Neural cell (in vitro differentiated cells): Measurements from ENCODE around the gene LCP2. TPM values are rescaled to one million over a fixed set of nuclear protein-coding genes. Genes with fewer than 3 reads are reported as not detected.

Source experiments
- H2AFZ ChIP-seq: fragments of 200-600, 300-800 bp; sonication (generic), shearing (Covaris generic); 2 replicates; pipeline ENCODE4 v1.6.0; 2014; ENCODE audit warnings: low read depth, mild to moderate bottlenecking, antibody characterized with exemption, low read length, moderate library complexity
- H3F3A ChIP-seq: fragments of 200-600 bp; shearing (Covaris generic); 2 replicates; pipeline ENCODE4 v1.6.1; 2016; ENCODE audit warnings: mild to moderate bottlenecking, moderate library complexity, mixed read lengths, antibody characterized with exemption, low read length; ENCODE audit not compliant: insufficient read depth, poor library complexity, severe bottlenecking
- H3K27ac ChIP-seq: fragments of 200-600, 300-800 bp; sonication (generic), shearing (Covaris generic); 2 replicates; pipeline ENCODE4 v1.5.1; 2014; ENCODE audit warnings: mild to moderate bottlenecking, low read length, moderate library complexity
- H3K27me3 ChIP-seq: fragments of 300-800, 200-600 bp; sonication (generic), shearing (Covaris generic); 2 replicates; pipeline ENCODE4 v1.6.0; 2014; ENCODE audit warnings: mild to moderate bottlenecking, low read depth, low read length, moderate library complexity; ENCODE audit not compliant: insufficient read depth
- H3K36me3 ChIP-seq: fragments of 300-800, 200-600 bp; sonication (generic), shearing (Covaris generic); 2 replicates; pipeline ENCODE4 v1.5.1; 2014; ENCODE audit warnings: mild to moderate bottlenecking, antibody characterized with exemption, low read length, moderate library complexity; ENCODE audit not compliant: insufficient read depth
- H3K4me2 ChIP-seq: fragments of 300-800, 200-600 bp; sonication (generic), shearing (Covaris generic); 2 replicates; pipeline ENCODE4 v1.6.0; 2014; ENCODE audit warnings: mild to moderate bottlenecking, low read length
- H3K4me3 ChIP-seq: fragments of 300-800, 200-600 bp; sonication (generic), shearing (Covaris generic); 2 replicates; pipeline ENCODE4 v1.5.1; 2014; ENCODE audit warnings: mild to moderate bottlenecking, low read length, moderate library complexity
- H3K79me2 ChIP-seq: fragments of 200-600 bp; shearing (Covaris generic); replicated peaks from 2 replicates; pipeline ENCODE4 v1.6.0; 2014; ENCODE audit warnings: mild to moderate bottlenecking, low read length, moderate library complexity; ENCODE audit not compliant: insufficient read depth
- H3K9ac ChIP-seq: fragments of 300-800, 200-600 bp; sonication (generic), shearing (Covaris generic); 2 replicates; pipeline ENCODE4 v1.6.1; 2016; ENCODE audit warnings: mild to moderate bottlenecking, low read length, mixed read lengths
- H3K9me2 ChIP-seq: fragments of 200-600 bp; shearing (Covaris generic); 2 replicates; pipeline ENCODE4 v1.6.1; 2016; ENCODE audit warnings: mild to moderate bottlenecking, low read length, mixed read lengths; ENCODE audit not compliant: insufficient read depth
- H3K9me3 ChIP-seq: fragments of 200-600, 300-800 bp; sonication (generic), shearing (Covaris generic); 2 replicates; pipeline ENCODE4 v1.6.1; 2016; ENCODE audit warnings: mild to moderate bottlenecking, mixed run types, low read length, moderate library complexity, mixed read lengths
- H4K20me1 ChIP-seq: fragments of 200-600 bp; shearing (Covaris generic); 2 replicates; pipeline ENCODE4 v1.6.1; 2016; ENCODE audit warnings: mild to moderate bottlenecking, mixed run types; ENCODE audit not compliant: insufficient read depth
- EP300 ChIP-seq: fragments of 450-650 bp; conservative IDR thresholded peaks from 2 replicates; pipeline ENCODE4 v1.6.1; 2014; ENCODE audit warnings: antibody characterized with exemption, mild to moderate bottlenecking, moderate library complexity; ENCODE audit not compliant: poor library complexity, severe bottlenecking
- EZH2 ChIP-seq: fragments of 200-600, 300-800 bp; shearing (Covaris generic), sonication (generic); IDR thresholded peaks from 2 replicates; pipeline ENCODE4 v1.6.1; 2014; ENCODE audit warnings: antibody characterized with exemption, low read length, borderline replicate concordance, mild to moderate bottlenecking; ENCODE audit not compliant: insufficient read depth, poor library complexity, severe bottlenecking
- MXI1 ChIP-seq: fragments of 450-650 bp; conservative IDR thresholded peaks from 2 replicates; pipeline ENCODE4 v1.6.1; 2014; ENCODE audit warnings: antibody characterized with exemption, mild to moderate bottlenecking; ENCODE audit not compliant: poor library complexity, severe bottlenecking
- POLR2AphosphoS5 ChIP-seq: IDR thresholded peaks from 2 replicates; pipeline ENCODE4 v1.6.1; 2012
- RAD21 ChIP-seq: fragments of 450-650 bp; conservative IDR thresholded peaks from 2 replicates; pipeline ENCODE4 v1.6.1; 2014; ENCODE audit warnings: antibody characterized with exemption, mild to moderate bottlenecking, moderate library complexity
- SMC3 ChIP-seq: fragments of 450-650 bp; conservative IDR thresholded peaks from 2 replicates; pipeline ENCODE4 v1.6.1; 2014; ENCODE audit warnings: antibody characterized with exemption, mild to moderate bottlenecking, moderate library complexity; ENCODE audit not compliant: poor library complexity
- TAF1 ChIP-seq: IDR thresholded peaks from 2 replicates; pipeline ENCODE4 v1.6.1; 2012; ENCODE audit warnings: low read depth
- polyA plus RNA-seq: library from polyadenylated mRNA; depleted of rRNA; stranded (reverse); fragments of >200 nt; gene quantifications from 2 replicates; pipeline ENCODE4 v1.2.3, GENCODE V29; 2014
- TF ChIP-seq, protein P1 (sequence below): fragments of 450-650 bp; IDR thresholded peaks from 2 replicates; pipeline ENCODE4 v1.5.1; 2014; ENCODE audit warnings: antibody characterized with exemption, mild to moderate bottlenecking, moderate library complexity; ENCODE audit not compliant: poor library complexity, severe bottlenecking
- TF ChIP-seq, protein P2 (sequence below): IDR thresholded peaks from 2 replicates; pipeline ENCODE4 v1.6.1; 2012; ENCODE audit warnings: borderline replicate concordance

Gene LCP2
- polyA plus RNA-seq, 1 donor from 2014 or later, result not detected

DNA sequence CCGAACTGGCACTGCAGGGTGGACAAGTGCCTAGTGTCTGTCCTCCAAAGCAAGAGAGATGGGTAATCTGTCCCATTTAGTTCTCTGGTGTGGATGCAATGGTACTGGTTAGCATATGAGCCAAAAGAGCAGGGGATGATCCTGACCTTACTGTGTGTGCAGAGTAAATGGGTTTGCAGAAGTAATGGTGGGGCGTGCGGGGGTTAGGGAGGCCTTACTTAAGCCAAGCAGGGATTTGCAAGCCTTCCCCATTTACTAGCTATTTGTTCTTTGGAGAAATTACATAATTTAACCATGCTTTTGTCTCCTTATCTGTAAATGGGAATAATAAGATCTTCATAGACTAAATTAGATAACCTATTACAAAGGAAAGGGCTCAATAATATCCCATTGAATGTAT is 19.9 kb upstream of the LCP2 start:
- Histone ChIP-seq H3K36me3 (no peaks in the 10 kb centered on the region), H3K4me3 (no peak overlapping the region), H3K9ac (no peak overlapping the region), H3K4me2 (no peak overlapping the region), H3K27me3 (no peaks in the 10 kb centered on the region), H3F3A (no peaks in the 10 kb centered on the region), H3K9me3 (no peaks in the 10 kb centered on the region), H3K9me2 (no peaks in the 10 kb centered on the region), H4K20me1 (no peaks in the 10 kb centered on the region), H3K27ac (no peak overlapping the region), H2AFZ (no peak overlapping the region), H3K79me2 (no peaks in the 10 kb centered on the region)
- no peak for TF ChIP-seq EP300
- TF ChIP-seq, protein P1, sequence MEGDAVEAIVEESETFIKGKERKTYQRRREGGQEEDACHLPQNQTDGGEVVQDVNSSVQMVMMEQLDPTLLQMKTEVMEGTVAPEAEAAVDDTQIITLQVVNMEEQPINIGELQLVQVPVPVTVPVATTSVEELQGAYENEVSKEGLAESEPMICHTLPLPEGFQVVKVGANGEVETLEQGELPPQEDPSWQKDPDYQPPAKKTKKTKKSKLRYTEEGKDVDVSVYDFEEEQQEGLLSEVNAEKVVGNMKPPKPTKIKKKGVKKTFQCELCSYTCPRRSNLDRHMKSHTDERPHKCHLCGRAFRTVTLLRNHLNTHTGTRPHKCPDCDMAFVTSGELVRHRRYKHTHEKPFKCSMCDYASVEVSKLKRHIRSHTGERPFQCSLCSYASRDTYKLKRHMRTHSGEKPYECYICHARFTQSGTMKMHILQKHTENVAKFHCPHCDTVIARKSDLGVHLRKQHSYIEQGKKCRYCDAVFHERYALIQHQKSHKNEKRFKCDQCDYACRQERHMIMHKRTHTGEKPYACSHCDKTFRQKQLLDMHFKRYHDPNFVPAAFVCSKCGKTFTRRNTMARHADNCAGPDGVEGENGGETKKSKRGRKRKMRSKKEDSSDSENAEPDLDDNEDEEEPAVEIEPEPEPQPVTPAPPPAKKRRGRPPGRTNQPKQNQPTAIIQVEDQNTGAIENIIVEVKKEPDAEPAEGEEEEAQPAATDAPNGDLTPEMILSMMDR, result no peak
- no peak for TF ChIP-seq EZH2
- no peak for TF ChIP-seq RAD21

DNA sequence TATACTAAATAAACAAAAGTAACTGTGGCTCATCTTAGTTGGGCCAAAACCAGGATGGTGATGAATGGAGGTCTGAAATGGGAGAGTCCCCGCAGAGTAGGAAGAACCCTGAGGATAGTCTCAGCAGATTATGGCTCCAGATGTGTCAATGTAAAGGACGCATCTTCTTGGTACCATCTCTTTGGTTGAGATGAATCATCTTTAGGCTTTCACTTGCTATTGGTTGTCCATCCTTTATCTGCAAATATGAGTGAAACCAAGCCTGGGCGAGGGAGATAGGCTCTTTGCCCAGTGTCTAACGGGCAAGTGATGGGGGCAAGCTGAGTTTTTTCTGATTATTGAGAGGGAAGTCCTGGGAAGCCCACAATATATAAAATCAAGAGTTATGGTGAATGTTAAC is 19.4 kb upstream of the LCP2 start:
- Histone ChIP-seq H2AFZ (no peak overlapping the region), H3K4me3 (no peak overlapping the region), H3F3A (no peaks in the 10 kb centered on the region), H3K9me2 (no peaks in the 10 kb centered on the region), H3K4me2 (no peak overlapping the region), H3K27me3 (no peaks in the 10 kb centered on the region), H3K27ac (no peak overlapping the region), H3K9ac (no peak overlapping the region), H3K36me3 (no peaks in the 10 kb centered on the region), H4K20me1 (no peaks in the 10 kb centered on the region), H3K9me3 (no peaks in the 10 kb centered on the region), H3K79me2 (no peaks in the 10 kb centered on the region)
- TF ChIP-seq SMC3 (no peak), POLR2AphosphoS5 (no peak), TAF1 (no peak), EP300 (no peak), MXI1 (no peak), RAD21 (no peak), EZH2 (no peak)
- TF ChIP-seq, protein P1, result no peak
- TF ChIP-seq, protein P2, sequence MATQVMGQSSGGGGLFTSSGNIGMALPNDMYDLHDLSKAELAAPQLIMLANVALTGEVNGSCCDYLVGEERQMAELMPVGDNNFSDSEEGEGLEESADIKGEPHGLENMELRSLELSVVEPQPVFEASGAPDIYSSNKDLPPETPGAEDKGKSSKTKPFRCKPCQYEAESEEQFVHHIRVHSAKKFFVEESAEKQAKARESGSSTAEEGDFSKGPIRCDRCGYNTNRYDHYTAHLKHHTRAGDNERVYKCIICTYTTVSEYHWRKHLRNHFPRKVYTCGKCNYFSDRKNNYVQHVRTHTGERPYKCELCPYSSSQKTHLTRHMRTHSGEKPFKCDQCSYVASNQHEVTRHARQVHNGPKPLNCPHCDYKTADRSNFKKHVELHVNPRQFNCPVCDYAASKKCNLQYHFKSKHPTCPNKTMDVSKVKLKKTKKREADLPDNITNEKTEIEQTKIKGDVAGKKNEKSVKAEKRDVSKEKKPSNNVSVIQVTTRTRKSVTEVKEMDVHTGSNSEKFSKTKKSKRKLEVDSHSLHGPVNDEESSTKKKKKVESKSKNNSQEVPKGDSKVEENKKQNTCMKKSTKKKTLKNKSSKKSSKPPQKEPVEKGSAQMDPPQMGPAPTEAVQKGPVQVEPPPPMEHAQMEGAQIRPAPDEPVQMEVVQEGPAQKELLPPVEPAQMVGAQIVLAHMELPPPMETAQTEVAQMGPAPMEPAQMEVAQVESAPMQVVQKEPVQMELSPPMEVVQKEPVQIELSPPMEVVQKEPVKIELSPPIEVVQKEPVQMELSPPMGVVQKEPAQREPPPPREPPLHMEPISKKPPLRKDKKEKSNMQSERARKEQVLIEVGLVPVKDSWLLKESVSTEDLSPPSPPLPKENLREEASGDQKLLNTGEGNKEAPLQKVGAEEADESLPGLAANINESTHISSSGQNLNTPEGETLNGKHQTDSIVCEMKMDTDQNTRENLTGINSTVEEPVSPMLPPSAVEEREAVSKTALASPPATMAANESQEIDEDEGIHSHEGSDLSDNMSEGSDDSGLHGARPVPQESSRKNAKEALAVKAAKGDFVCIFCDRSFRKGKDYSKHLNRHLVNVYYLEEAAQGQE, result no peak
